IMR-90 (cell line): ENCODE results near the gene MAPRE2. TPM values are rescaled to one million over a fixed set of nuclear protein-coding genes. Genes with fewer than 3 reads are reported as not detected.

Experiments used
- ATAC-seq: fragments of 200-7000 bp; cut with Tn5 transposase; 2 replicates; pipeline ENCODE4 v1.9.1; 2020; ENCODE audit warnings: low read depth, mild to moderate bottlenecking, moderate library complexity
- BruUV-seq: library from RNA; stranded (reverse); fragments of 400-500 nt; replicated peaks from 2 replicates; lab custom pipeline; 2021; lab: Mats Ljungman, UMichigan
- CTCF ChIA-PET: fragments of 300-600 bp; formaldehyde crosslinking; extraction: SDS; loops from one replicate; lab custom pipeline; 2021; ENCODE audit warnings: antibody characterized with exemption; lab: Yijun Ruan, JAX
- POLR2A ChIA-PET: fragments of 300-600 bp; sonication (Branson Sonifier 250); formaldehyde crosslinking; loops from one replicate; lab custom pipeline; 2022; ENCODE audit warnings: antibody characterized with exemption; ENCODE audit not compliant: unreplicated experiment; lab: Charles Lee
- DNase-seq: peaks from one replicate; pipeline ENCODE4 v3.0.0; 2013
- H2AFZ ChIP-seq: replicated peaks from 2 replicates; pipeline ENCODE3; 2013; ENCODE audit warnings: low read length, mild to moderate bottlenecking; ENCODE audit not compliant: poor library complexity
- H2AK5ac ChIP-seq: 2 replicates; pipeline ENCODE4 v1.6.1; 2013; ENCODE audit warnings: low read depth, low read length, inconsistent platforms
- H2AK9ac ChIP-seq: replicated peaks from 2 replicates; pipeline ENCODE3; 2013; ENCODE audit warnings: mild to moderate bottlenecking, low read depth, low read length, moderate library complexity; ENCODE audit not compliant: poor library complexity
- H2BK120ac ChIP-seq: 2 replicates; pipeline ENCODE4 v1.6.1; 2013; ENCODE audit warnings: low read depth, low read length, inconsistent platforms
- H2BK15ac ChIP-seq: 3 replicates; pipeline ENCODE4 v1.6.1; 2013; ENCODE audit warnings: low read depth, low read length, inconsistent platforms
- H2BK20ac ChIP-seq: 2 replicates; pipeline ENCODE4 v1.6.1; 2013; ENCODE audit warnings: low read depth, mild to moderate bottlenecking, inconsistent platforms, low read length, moderate library complexity
- H2BK5ac ChIP-seq: 2 replicates; pipeline ENCODE4 v1.6.1; 2013; ENCODE audit warnings: mild to moderate bottlenecking, low read depth, low read length, inconsistent platforms; ENCODE audit not compliant: poor library complexity, severe bottlenecking
- H3K14ac ChIP-seq: replicated peaks from 2 replicates; pipeline ENCODE4 v1.6.1; 2013; ENCODE audit warnings: low read depth, low read length, inconsistent platforms
- H3K18ac ChIP-seq: 2 replicates; pipeline ENCODE4 v1.6.1; 2013; ENCODE audit warnings: low read depth, low read length, control low read depth
- H3K23ac ChIP-seq: 2 replicates; pipeline ENCODE4 v1.6.1; 2013; ENCODE audit warnings: low read depth, low read length, inconsistent platforms
- H3K27ac ChIP-seq: 2 replicates; pipeline ENCODE4 v1.5.1; 2013; ENCODE audit warnings: mild to moderate bottlenecking, control low read depth, low read length; ENCODE audit not compliant: insufficient read depth
- H3K27me3 ChIP-seq: 2 replicates; pipeline ENCODE4 v1.6.1; 2013; ENCODE audit warnings: low read length; ENCODE audit not compliant: control insufficient read depth, insufficient read depth
- H3K36me3 ChIP-seq: 2 replicates; pipeline ENCODE4 v1.6.1; 2013; ENCODE audit warnings: low read length, mixed read lengths; ENCODE audit not compliant: control insufficient read depth, insufficient read depth
- H3K4ac ChIP-seq: 2 replicates; pipeline ENCODE4 v1.6.1; 2013; ENCODE audit warnings: low read depth, low read length, inconsistent platforms
- H3K4me1 ChIP-seq: 2 replicates; pipeline ENCODE4 v1.6.1; 2013; ENCODE audit warnings: low read length, mixed read lengths; ENCODE audit not compliant: control insufficient read depth, insufficient read depth
- H3K4me2 ChIP-seq: 2 replicates; pipeline ENCODE4 v1.6.1; 2013; ENCODE audit warnings: low read depth, mild to moderate bottlenecking, control low read depth, low read length, moderate library complexity
- H3K4me3 ChIP-seq: 2 replicates; pipeline ENCODE4 v1.5.1; 2013; ENCODE audit warnings: low read depth, mild to moderate bottlenecking, control low read depth, low read length, moderate library complexity; ENCODE audit not compliant: insufficient read depth
- H3K56ac ChIP-seq: 2 replicates; pipeline ENCODE4 v1.6.1; 2013; ENCODE audit warnings: low read length, inconsistent platforms; ENCODE audit not compliant: insufficient read depth; ENCODE audit errors: extremely low read depth
- H3K79me1 ChIP-seq, 2 experiments: 2 replicates each; pipeline ENCODE4 v1.6.1; 2013; ENCODE audit warnings: low read length in 2 of 2, inconsistent platforms in 1 of 2, low read depth in 1 of 2
- H3K9ac ChIP-seq: 2 replicates; pipeline ENCODE4 v1.6.1; 2013; ENCODE audit warnings: low read depth, low read length, control low read depth
- H3K9me1 ChIP-seq: 2 replicates; pipeline ENCODE4 v1.6.1; 2013; ENCODE audit warnings: low read length, inconsistent platforms; ENCODE audit not compliant: insufficient read depth
- H3K9me3 ChIP-seq: 2 replicates; pipeline ENCODE4 v1.6.1; 2013; ENCODE audit warnings: low read length; ENCODE audit not compliant: control insufficient read depth, insufficient read depth
- H4K20me1 ChIP-seq: 2 replicates; pipeline ENCODE4 v1.6.1; 2013; ENCODE audit warnings: low read length, inconsistent platforms; ENCODE audit not compliant: insufficient read depth
- H4K5ac ChIP-seq: 2 replicates; pipeline ENCODE4 v1.6.1; 2013; ENCODE audit warnings: mild to moderate bottlenecking, low read depth, low read length, control low read depth
- H4K8ac ChIP-seq, 2 experiments: 2 replicates each; pipeline ENCODE4 v1.6.1; 2013; ENCODE audit warnings: low read depth in 2 of 2, low read length in 2 of 2, control low read depth in 1 of 2, inconsistent platforms in 1 of 2
- H4K91ac ChIP-seq: 2 replicates; pipeline ENCODE4 v1.6.1; 2013; ENCODE audit warnings: low read depth, low read length, inconsistent platforms; ENCODE audit not compliant: insufficient read depth
- BHLHE40 ChIP-seq: fragments of 150-350 bp; IDR thresholded peaks from 2 replicates; pipeline ENCODE4 v1.6.1; 2016; ENCODE audit warnings: mild to moderate bottlenecking, low read depth, low read length
- CEBPB ChIP-seq: IDR thresholded peaks from 2 replicates; pipeline ENCODE4 v1.6.1; 2012; ENCODE audit warnings: low read depth, low read length, improper control_type of control experiment
- CHD1 ChIP-seq: IDR thresholded peaks from 2 replicates; pipeline ENCODE4 v1.6.1; 2012; ENCODE audit warnings: low read depth, low read length, improper control_type of control experiment
- ELK1 ChIP-seq: fragments of 150-350 bp; IDR thresholded peaks from 2 replicates; pipeline ENCODE4 v1.6.1; 2016; ENCODE audit warnings: low read depth, mild to moderate bottlenecking, low read length, moderate library complexity, borderline replicate concordance
- FOS ChIP-seq: fragments of 150-350 bp; IDR thresholded peaks from 2 replicates; pipeline ENCODE4 v1.6.1; 2016; ENCODE audit warnings: low read depth, low read length
- MAFK ChIP-seq: IDR thresholded peaks from 2 replicates; pipeline ENCODE4 v1.6.1; 2012; ENCODE audit warnings: low read depth, low read length, improper control_type of control experiment
- MAZ ChIP-seq: IDR thresholded peaks from 2 replicates; pipeline ENCODE4 v1.6.1; 2012; ENCODE audit warnings: low read depth, mild to moderate bottlenecking, low read length, improper control_type of control experiment, moderate library complexity, borderline replicate concordance
- MXI1 ChIP-seq: IDR thresholded peaks from 2 replicates; pipeline ENCODE4 v1.6.1; 2012; ENCODE audit warnings: low read depth, mild to moderate bottlenecking, low read length, moderate library complexity, borderline replicate concordance
- NFE2L2 ChIP-seq: fragments of 150-350 bp; IDR thresholded peaks from 2 replicates; pipeline ENCODE4 v1.6.1; 2016; ENCODE audit warnings: low read depth, mild to moderate bottlenecking, low read length
- POLR2A ChIP-seq: IDR thresholded peaks from 2 replicates; pipeline ENCODE4 v1.6.1; 2012; ENCODE audit warnings: mild to moderate bottlenecking, low read depth, low read length
- RAD21 ChIP-seq: IDR thresholded peaks from 2 replicates; pipeline ENCODE4 v1.6.1; 2012; ENCODE audit warnings: low read length, improper control_type of control experiment
- RCOR1 ChIP-seq: IDR thresholded peaks from 2 replicates; pipeline ENCODE4 v1.6.1; 2012; ENCODE audit warnings: mild to moderate bottlenecking, low read length, improper control_type of control experiment; ENCODE audit not compliant: insufficient replicate concordance
- SMC3 ChIP-seq: fragments of 150-350 bp; IDR thresholded peaks from 2 replicates; pipeline ENCODE4 v1.6.1; 2016; ENCODE audit warnings: low read depth, mild to moderate bottlenecking, antibody characterized with exemption, low read length, moderate library complexity
- USF2 ChIP-seq: fragments of 150-350 bp; IDR thresholded peaks from 2 replicates; pipeline ENCODE4 v1.6.1; 2017; ENCODE audit warnings: mild to moderate bottlenecking, antibody characterized with exemption, low read length, low read depth
- WGBS, 2 experiments: methylation state at CpG; one replicate each; pipeline versions ENCODE4 v1.1.5 to v1.1.7; 2013; ENCODE audit warnings: missing lambda C conversion rate in 2 of 2; ENCODE audit not compliant: insufficient read length in 1 of 2; ENCODE audit errors: extremely low coverage in 2 of 2; 5-methylcytosine and 5-hydroxymethylcytosine counted together
- dilution Hi-C: fragments of 300-500 bp; cut with HindIII; formaldehyde crosslinking; loops from one replicate; pipeline ENCODE4 v1.14.3; 2018; ENCODE audit warnings: low sequenced_read_pairs; ENCODE audit not compliant: unreplicated experiment
- in situ Hi-C: fragments of 300-500 bp; cut with MboI; formaldehyde crosslinking; loops from 3 replicates; pipeline ENCODE4 v1.14.3; 2019; ENCODE audit warnings: low sequenced_read_pairs, inconsistent platforms, mixed read lengths
- intact Hi-C: fragments of 100-400 bp; cut with micrococcal nuclease; formaldehyde crosslinking; loops from 2 replicates; pipeline ENCODE4 v1.10.0; 2022
- polyA plus RNA-seq, 3 experiments: library from polyadenylated mRNA; depleted of rRNA; stranded (reverse); fragments of >200 nt; gene quantifications; 2 replicates each; pipeline ENCODE4 v1.2.3, GENCODE V29; 2012; ENCODE audit warnings: low replicate concordance in 1 of 3
- total RNA-seq: library from RNA; depleted of rRNA; stranded (reverse); fragments of >200 nt; gene quantifications from 2 replicates; pipeline ENCODE4 v1.2.3, GENCODE V29; 2012

The MAPRE2 gene
- total and polyA plus RNA-seq, 2 of the 4 experiments (the other 2 are of a cell fraction) = 19.6 to 23.8 TPM

- TF ChIP-seq USF2 (no peak), RCOR1 (no peak), POLR2A (no peak), RAD21 (no peak), CEBPB (no peak), CHD1 (no peak), MXI1 (no peak)
Measured at GRCh38 chr18:34991561-34991960, 49.7 kb upstream of the MAPRE2 start (continued).

GRCh38 chr18:34993289-34993688 is 47.9 kb upstream of the MAPRE2 start:
- H3K9me1 ChIP-seq = no peaks in the 10 kb centered on the region
- no peak overlapping the region for H3K4ac ChIP-seq
- H3K9ac ChIP-seq = no peak overlapping the region
- ChIA-PET POLR2A (no interaction called here), CTCF (no interaction called here)
- no CpG with 5 or more reads among the region's 2 CpGs for WGBS, 2 experiments
- ATAC-seq (no peak), DNase-seq (no peak)
- no peak overlapping the region for H2BK15ac ChIP-seq
- H2BK20ac ChIP-seq = no peak overlapping the region
- in situ Hi-C loops = loop anchor here (10.0 kb wide), 1 partner anchor 108 kb away; no protein-coding TSS in a partner anchor
- H3K56ac ChIP-seq = no peak overlapping the region
- no peaks in the 10 kb centered on the region for H3K79me1 ChIP-seq
- no peak overlapping the region for H2BK120ac ChIP-seq
- no peak overlapping the region for H2AFZ ChIP-seq
- H3K4me1 ChIP-seq = no peaks in the 10 kb centered on the region
- no peaks in the 10 kb centered on the region for H4K20me1 ChIP-seq
- H2AK5ac ChIP-seq = no peak overlapping the region
- H3K18ac ChIP-seq = no peak overlapping the region
- BruUV-seq = no TSS peak
- dilution Hi-C loops = no loop called here
- H3K27ac ChIP-seq = no peak overlapping the region
- H3K36me3 ChIP-seq = no peaks in the 10 kb centered on the region
- H3K23ac ChIP-seq = no peak overlapping the region
- no peak overlapping the region for H3K4me3 ChIP-seq
- H3K14ac ChIP-seq = no peak overlapping the region
- H4K91ac ChIP-seq = no peak overlapping the region
- no peak overlapping the region for H4K5ac ChIP-seq
- H4K8ac ChIP-seq = no peak overlapping the region
- H3K4me2 ChIP-seq = no peak overlapping the region
- no peaks in the 10 kb centered on the region for H3K9me3 ChIP-seq
- no peak overlapping the region for H2AK9ac ChIP-seq
- intact Hi-C loops = no loop called here
- H2BK5ac ChIP-seq = no peak overlapping the region
- no peaks in the 10 kb centered on the region; the same call in 1 of the 2 replicates for H3K27me3 ChIP-seq
- TF ChIP-seq MAZ = no peak
- TF ChIP-seq MXI1 = no peak
- no peak for TF ChIP-seq BHLHE40
- TF ChIP-seq RAD21 = no peak
- TF ChIP-seq RCOR1 = no peak
- TF ChIP-seq SMC3 = no peak
- TF ChIP-seq FOS = no peak
- no peak for TF ChIP-seq NFE2L2
- TF ChIP-seq CHD1 = no peak
- no peak for TF ChIP-seq POLR2A
- TF ChIP-seq ELK1 = no peak
- TF ChIP-seq USF2 = no peak
- no peak for TF ChIP-seq MAFK
- TF ChIP-seq CEBPB = no peak
